GM12874 (cell line): ENCODE results near the gene PCYT2.

Source experiments
- CTCF ChIP-seq: IDR thresholded peaks from 2 replicates; pipeline ENCODE4 v1.5.1; 2011; ENCODE audit warnings: low read depth, mild to moderate bottlenecking, control low read depth, low read length, moderate library complexity; ENCODE audit not compliant: insufficient read depth

The PCYT2 gene

DNA sequence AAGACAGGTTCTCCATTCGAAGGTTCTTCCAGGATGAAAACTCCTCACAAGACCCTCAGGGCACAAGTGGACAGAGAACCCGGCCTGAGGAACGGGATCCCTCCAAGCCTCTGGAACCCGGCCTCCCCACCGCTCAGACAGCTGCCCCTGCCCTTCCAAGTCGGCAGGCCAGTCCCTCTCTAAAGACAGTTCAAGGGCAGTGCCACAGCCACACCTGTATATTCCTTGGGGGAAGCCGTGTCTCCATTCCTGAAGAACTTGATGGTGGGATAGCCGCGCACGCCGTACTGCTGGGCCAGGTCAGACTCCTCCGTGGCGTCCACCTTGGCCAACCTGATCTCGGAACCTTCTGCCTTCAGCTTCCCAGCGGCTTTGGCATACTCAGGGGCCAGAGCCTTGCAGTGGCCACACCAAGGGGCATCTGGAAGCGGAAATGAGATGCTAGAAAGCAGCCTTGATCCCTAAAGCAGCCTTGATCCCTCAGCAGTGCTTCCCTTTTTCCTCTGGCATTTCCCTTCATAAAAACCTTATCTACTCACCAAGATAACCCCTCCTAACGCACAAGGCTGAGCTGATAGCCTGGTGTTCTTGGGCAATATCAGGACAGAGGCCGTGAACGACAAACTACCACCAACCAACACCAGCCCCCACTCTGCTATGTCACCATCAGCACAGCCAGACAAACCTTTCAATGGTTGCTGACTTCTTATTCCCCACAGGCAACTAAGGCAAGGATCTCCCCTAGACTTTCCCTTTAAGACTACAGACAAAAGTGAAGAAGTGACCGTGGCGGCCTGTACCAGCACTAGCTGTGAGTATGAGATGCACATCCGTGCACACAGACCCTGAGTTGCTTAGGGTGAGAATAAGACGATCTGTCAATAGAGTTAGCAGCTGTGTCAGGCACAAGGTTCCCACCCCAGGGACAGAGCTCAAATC, 52.0 kb downstream of the PCYT2 start:
- TF ChIP-seq CTCF: no peak

DNA sequence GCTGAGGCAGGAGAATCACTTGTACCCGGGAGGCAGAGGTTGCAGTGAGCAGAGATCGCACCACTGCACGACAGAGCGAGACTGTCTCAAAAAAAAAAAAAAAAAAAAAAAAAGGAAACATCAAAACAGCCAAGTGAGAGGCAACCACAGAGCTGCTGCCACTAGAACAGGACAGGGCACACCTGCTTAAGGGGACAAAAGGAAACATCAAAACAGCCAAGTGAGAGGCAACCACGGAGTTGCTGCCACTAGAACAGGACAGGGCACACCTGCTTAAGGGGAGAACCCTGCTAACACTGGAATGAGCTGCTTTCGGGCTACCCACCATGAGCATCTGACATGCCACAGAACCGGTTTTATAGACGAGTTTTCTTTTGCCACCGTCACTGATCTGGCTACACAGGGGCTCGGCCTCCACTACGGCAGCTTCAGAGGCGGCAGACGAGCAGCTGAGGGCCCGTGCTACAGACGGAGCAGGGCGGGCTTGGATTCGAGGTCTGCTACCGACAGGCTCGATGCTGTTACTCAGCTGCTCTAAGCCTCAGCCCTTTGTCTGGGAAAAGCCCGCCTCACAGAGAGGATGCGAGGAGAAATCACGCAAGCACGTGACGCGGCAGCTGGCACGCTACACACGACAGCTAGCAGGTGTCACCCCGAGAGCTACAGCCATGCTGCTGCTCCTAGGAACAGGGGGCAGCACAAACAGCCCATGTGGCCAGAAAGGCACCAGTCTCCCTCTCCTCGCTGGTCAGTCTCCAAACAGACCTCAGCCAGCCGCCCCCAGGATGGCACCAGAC, 52.8 kb downstream of the PCYT2 start:
- no peak for TF ChIP-seq CTCF

DNA sequence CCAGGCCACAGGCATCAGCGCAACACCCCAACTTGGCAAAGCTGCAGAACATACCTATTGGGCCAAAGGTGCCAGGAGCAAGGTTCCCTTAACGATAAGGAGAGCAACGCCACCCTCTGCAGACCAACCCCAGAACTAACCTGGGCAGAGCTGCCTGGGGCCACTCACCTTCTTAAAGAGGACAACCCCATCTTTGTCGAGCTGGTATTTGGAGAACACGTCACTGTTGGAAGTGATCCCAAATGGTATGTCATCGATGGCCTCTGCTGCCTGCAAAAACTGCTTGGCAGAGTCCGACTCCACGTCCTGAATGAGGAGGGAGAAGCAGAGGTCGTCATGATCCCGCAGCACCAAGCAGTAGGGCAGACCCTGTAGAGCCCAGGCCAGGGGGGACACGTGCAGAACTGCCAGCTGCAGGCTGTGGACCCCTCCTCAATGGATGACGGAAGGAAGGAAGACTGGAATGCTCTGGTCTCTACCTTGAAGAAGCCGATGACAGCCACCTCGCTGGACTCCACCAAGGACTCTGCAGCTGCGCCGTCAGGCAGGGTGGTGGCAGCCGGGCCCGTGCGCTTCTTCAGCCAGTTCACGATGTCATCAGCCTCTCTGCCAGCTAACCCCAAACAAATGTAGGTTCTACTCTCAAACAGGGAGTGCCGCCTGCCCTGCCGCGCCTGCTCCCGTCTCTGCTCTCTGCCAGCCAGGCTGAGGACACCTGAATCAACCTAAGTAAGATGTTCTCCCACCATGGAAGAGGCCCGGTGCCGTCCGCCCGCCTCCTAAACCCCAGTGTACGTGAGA, 56.0 kb downstream of the PCYT2 start:
- no peak for TF ChIP-seq CTCF

GRCh38 chr17:81852237-81852636, 59.0 kb downstream of the PCYT2 start:
- TF ChIP-seq CTCF: no peak

GRCh38 chr17:81851423-81851822, 59.8 kb downstream of the PCYT2 start:
- no peak for TF ChIP-seq CTCF
